ENCODE data around the gene FREM3. TPM values are rescaled to one million over a fixed set of nuclear protein-coding genes. Genes with fewer than 3 reads are reported as not detected.
"Not testable (repeated sequence)": the region's sequence is repeated elsewhere in the genome, so short reads cannot be mapped to it uniquely, and the experiment has no call there.

Gene FREM3
- total and polyA plus RNA-seq, 2 donors from 2014 or later, result 0.06 TPM; not detected in 1

DNA sequence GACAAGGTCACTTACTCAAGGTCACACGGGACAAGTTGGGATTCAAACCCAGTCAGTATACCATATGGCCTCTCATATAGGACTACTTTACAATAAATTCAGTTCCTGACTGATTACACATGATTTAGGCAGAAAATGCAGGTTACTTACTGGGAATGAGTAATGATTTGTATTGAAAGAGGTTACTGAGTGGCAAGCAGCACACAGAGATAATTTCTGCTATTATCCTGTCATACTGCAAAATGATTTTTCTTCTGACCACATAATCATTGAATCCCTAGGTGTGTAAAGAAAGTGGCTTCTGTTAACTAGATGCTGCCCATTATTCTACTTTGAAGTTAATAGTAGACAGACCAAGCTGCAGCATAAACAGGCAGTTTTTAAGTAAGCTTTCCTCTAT is 8.2 kb downstream of the FREM3 start:
- Histone ChIP-seq H3K36me3 (ENCODE audit: control insufficient read depth in 2 of 3, insufficient read depth in 3 of 3, low read length in 3 of 3) (no peaks in the 10 kb centered on the region), H3K9me3 (ENCODE audit: control insufficient read depth in 2 of 3, insufficient read depth in 1 of 3, low read length in 3 of 3) (no peaks in the 10 kb centered on the region), H3K27ac (ENCODE audit: low read depth in 2 of 2, low read length in 2 of 2) (no peak overlapping the region), H3K9ac (ENCODE audit: low read length in 3 of 3) (no peak overlapping the region), H3K27me3 (ENCODE audit: control insufficient read depth, insufficient read depth, low read length) (no peaks in the 10 kb centered on the region), H3K4me1 (ENCODE audit: control insufficient read depth in 2 of 3, insufficient read depth in 2 of 3, low read depth in 1 of 3, low read length in 3 of 3) (no peaks in the 10 kb centered on the region), H3K4me3 (ENCODE audit: low read length in 3 of 3) (no peak overlapping the region)
- intact Hi-C loops (cut with DNase I), result no loop called here
- TF ChIP-seq, protein P1, sequence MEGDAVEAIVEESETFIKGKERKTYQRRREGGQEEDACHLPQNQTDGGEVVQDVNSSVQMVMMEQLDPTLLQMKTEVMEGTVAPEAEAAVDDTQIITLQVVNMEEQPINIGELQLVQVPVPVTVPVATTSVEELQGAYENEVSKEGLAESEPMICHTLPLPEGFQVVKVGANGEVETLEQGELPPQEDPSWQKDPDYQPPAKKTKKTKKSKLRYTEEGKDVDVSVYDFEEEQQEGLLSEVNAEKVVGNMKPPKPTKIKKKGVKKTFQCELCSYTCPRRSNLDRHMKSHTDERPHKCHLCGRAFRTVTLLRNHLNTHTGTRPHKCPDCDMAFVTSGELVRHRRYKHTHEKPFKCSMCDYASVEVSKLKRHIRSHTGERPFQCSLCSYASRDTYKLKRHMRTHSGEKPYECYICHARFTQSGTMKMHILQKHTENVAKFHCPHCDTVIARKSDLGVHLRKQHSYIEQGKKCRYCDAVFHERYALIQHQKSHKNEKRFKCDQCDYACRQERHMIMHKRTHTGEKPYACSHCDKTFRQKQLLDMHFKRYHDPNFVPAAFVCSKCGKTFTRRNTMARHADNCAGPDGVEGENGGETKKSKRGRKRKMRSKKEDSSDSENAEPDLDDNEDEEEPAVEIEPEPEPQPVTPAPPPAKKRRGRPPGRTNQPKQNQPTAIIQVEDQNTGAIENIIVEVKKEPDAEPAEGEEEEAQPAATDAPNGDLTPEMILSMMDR (IDR thresholded peaks at IDR 0.05; ENCODE audit: borderline replicate concordance, extremely low read depth, insufficient read depth), result no peak
- FAIRE-seq (no peak), DNase-seq (no peak)

DNA sequence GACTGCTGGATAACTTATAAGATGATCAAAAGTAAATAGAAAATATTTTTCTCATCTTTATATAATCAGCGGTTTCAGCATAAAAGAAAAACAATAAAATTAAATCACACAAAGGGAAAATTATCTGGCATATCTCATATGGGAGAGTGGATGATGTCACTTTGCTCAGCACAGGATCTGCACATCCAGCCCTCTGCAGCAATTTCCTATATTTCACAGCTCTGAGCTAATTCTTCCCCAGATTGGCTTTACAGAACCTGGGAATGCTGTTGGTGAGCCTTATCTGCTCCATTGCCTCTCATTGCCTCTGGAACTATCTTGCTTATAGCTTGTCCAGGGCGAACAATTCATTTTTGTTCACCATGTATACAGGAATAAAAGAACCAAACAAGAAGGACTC is 21.0 kb downstream of the FREM3 start:
- TF ChIP-seq, protein P1 (IDR thresholded peaks at IDR 0.05; ENCODE audit: borderline replicate concordance, extremely low read depth, insufficient read depth), result no peak
- Histone ChIP-seq H3K36me3 (ENCODE audit: control insufficient read depth in 2 of 3, insufficient read depth in 3 of 3, low read length in 3 of 3) (no peaks in the 10 kb centered on the region), H3K9ac (ENCODE audit: low read length in 3 of 3) (no peak overlapping the region), H3K27ac (ENCODE audit: low read depth in 2 of 2, low read length in 2 of 2) (no peak overlapping the region), H3K27me3 (ENCODE audit: control insufficient read depth, insufficient read depth, low read length) (no peaks in the 10 kb centered on the region), H3K9me3 (ENCODE audit: control insufficient read depth in 2 of 3, insufficient read depth in 1 of 3, low read length in 3 of 3) (no peaks in the 10 kb centered on the region), H3K4me1 (ENCODE audit: control insufficient read depth in 2 of 3, insufficient read depth in 2 of 3, low read depth in 1 of 3, low read length in 3 of 3) (no peaks in the 10 kb centered on the region), H3K4me3 (ENCODE audit: low read length in 3 of 3) (no peak overlapping the region)
- DNase-seq, result no peak
- intact Hi-C loops (cut with DNase I), result no loop called here
- no peak for FAIRE-seq

DNA sequence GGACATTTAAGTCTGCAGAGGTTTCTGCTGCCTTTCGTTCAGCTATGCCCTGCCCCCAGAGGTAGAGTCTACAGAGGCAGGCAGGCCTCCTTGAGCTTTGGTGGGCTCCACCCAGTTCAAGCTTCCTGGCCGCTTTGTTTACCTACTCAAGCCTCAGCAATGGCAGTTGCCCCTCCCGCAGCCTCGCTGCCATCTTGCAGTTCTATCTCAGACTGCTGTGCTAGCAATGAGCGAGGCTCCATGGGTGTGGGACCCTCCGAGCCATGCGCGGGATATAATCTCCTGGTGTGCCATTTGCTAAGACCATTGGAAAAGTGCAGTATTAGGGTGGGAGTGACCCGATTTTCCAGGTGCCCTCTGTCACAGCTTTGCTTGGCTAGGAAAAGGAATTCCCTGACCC is 26.8 kb downstream of the FREM3 start:
- FAIRE-seq; DNase-seq; H3K27ac ChIP-seq (ENCODE audit: low read depth in 2 of 2, low read length in 2 of 2); intact Hi-C loops (cut with DNase I); H3K36me3 ChIP-seq (ENCODE audit: control insufficient read depth in 2 of 3, insufficient read depth in 3 of 3, low read length in 3 of 3); H3K9ac ChIP-seq (ENCODE audit: low read length in 3 of 3); H3K27me3 ChIP-seq (ENCODE audit: control insufficient read depth, insufficient read depth, low read length); H3K9me3 ChIP-seq (ENCODE audit: control insufficient read depth in 2 of 3, insufficient read depth in 1 of 3, low read length in 3 of 3); H3K4me3 ChIP-seq (ENCODE audit: low read length in 3 of 3); H3K4me1 ChIP-seq (ENCODE audit: control insufficient read depth in 2 of 3, insufficient read depth in 2 of 3, low read depth in 1 of 3, low read length in 3 of 3): not testable (repeated sequence)

DNA sequence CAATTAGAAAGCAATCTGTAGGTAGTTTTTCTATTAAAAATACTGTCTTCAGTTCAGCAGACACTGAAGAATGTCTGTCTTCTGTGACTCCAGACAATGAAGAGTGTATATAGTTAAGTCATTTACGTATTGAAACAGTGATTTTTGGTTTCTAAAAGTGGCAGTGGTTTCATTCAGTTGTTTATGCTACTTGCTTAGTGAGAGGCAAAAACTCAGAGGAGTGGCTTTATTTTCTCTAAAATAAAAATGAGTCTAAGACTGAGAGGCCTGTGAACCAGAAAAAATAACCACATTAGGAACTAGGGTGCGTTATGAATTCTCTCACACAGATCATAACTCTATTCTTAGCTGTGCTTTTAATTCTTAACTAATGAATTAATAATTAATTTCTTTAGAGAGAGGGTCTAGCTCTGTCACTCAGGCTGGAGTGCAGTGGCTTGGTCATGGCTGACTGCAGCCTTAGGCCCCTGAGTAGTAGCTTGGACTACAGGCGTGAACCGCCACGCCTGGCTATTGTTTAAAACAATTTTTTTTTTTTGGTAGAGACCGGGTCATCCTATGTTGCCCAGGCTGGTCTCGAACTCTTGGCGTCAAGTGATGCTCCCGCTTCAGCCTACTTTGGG is 31.4 kb downstream of the FREM3 start:
- intact Hi-C loops (cut with DNase I), result no loop called here
- Histone ChIP-seq H3K27ac (ENCODE audit: low read depth in 2 of 2, low read length in 2 of 2) (no peak overlapping the region), H3K36me3 (ENCODE audit: control insufficient read depth in 2 of 3, insufficient read depth in 3 of 3, low read length in 3 of 3) (no peaks in the 10 kb centered on the region), H3K27me3 (ENCODE audit: control insufficient read depth, insufficient read depth, low read length) (no peaks in the 10 kb centered on the region), H3K9me3 (ENCODE audit: control insufficient read depth in 2 of 3, insufficient read depth in 1 of 3, low read length in 3 of 3) (no peaks in the 10 kb centered on the region), H3K4me1 (ENCODE audit: control insufficient read depth in 2 of 3, insufficient read depth in 2 of 3, low read depth in 1 of 3, low read length in 3 of 3) (no peaks in the 10 kb centered on the region), H3K4me3 (ENCODE audit: low read length in 3 of 3) (no peak overlapping the region), H3K9ac (ENCODE audit: low read length in 3 of 3) (no peak overlapping the region)
- TF ChIP-seq, protein P1 (IDR thresholded peaks at IDR 0.05; ENCODE audit: borderline replicate concordance, extremely low read depth, insufficient read depth), result no peak
- FAIRE-seq (peak; percentile 49), DNase-seq (peak in 3 of 5 donors; percentile 17 to 36 (median 19))
